GDM1 (cell line): ENCODE data around the gene HELT.

Experiments used
- DNase-seq: peaks from one replicate; lab custom pipeline; 2025; lab: John Stamatoyannopoulos, UW

The HELT gene

GRCh38 chr4:185003596-185004351, 14.5 kb upstream of the HELT start:
- no peak for DNase-seq

DNA sequence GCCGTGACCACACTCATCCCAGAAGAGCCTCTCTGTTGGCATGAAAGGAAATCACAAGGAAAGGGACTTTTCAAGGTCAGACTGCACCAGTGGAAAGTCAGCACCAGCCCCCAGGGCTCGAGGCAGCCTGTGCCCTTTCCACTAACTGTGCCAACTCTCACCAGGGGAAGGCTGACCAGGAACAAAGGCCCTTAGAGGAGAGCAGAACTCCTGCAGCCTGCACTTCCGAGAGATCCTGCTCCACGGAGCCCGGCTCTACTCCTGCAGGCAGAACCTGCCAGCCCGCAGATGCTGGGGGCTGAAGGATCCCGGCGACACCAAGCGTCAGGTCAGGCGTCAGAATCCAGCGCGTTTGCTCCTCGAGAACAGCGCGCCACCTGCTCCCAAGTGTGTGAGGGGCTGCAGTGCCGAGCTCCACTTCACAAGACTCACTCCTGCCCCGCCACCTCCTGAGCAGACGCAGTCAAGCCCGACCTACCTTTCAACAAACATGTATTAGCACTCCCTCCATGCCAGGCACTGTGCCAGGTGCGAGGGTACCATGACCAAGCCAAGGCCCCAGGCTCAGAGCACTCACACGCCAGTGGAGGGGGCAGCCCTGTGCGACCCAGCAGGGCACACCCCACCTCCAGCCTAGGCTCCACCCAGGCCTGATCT, 13.6 kb upstream of the HELT start:
- DNase-seq: no peak

- DNase-seq: peak; percentile 64
Measured at GRCh38 chr4:185005219-185005819, 13.0 kb upstream of the HELT start.

- DNase-seq: peak; percentile 16
Measured at GRCh38 chr4:185011408-185011807, 6.9 kb upstream of the HELT start.

DNA sequence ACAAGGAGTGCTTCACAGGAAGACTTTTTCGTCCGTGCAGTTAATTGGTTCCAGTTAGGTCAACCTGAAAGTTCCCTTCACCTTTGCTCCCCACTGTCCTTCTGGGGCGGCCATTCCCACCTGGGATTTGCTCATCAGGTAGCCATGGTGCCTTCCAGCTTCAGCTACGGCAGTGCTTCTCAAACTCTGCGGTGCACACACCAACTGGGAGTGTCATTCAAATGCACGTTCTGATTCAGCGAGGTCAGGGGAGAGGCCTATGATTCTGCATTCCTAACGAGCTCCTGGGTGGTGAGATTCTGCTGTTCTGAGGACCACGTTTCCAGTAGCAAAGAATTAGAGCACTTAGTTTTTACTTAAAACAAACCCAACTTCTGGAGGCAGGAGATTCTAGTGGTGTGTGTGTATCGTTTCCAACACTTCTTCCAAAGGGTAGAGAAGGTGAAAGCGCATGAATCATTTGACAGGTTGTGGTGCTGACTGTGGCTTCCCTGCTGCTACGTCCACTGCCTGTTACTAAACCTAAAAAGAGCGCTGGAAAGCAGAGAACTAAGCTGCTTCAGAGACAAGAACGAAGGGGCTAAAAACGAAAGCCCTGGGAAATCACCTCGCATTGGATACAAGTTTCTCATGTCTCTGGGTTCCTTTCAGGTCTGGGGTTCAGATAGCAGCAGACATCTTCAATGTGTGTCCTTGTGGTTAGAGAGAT, 4.7 kb upstream of the HELT start:
- DNase-seq: no peak

GRCh38 chr4:185015108-185015507, 3.2 kb upstream of the HELT start:
- no peak for DNase-seq

DNA sequence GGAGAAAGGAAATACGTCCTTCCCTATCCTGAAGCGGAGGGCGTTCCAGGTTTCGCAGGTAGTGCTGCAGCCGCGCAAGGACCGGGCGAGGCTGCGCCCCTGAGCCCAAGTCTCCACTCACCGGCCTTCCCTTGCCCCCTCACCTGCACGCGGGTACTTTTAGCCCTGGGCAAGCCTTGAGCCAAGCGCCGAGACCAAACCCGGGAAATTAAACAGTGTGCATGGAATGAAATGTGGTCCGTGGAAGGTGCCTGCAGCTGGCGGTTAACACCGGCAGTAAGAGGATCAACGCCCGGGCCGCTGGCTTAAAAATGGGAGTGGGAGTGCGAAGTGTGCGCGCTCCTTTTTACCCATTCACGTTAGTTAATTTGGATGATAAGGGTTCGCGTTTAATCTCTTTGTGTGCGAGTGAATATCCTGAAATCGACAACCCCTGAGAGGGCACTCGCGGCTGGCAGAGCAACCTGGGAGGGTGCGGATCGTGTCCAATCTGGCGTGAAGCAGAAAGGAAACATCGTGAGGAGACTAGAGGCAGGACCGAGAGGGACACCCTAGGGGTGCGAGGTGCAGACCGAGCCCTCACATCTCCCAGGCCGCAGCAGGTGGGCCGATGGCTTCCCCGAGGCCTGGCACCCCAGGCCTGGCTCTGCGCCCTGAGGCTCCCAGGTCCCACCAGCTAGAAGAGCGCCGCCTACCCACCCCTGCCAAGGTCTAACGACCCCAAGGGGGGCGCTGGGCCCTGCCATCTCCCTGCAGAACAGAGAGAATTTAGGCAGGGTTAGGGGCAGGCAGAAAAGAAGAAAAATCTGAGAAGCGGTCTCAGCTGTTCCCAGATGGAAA, 2.0 kb upstream of the HELT start:
- no peak for DNase-seq

DNA sequence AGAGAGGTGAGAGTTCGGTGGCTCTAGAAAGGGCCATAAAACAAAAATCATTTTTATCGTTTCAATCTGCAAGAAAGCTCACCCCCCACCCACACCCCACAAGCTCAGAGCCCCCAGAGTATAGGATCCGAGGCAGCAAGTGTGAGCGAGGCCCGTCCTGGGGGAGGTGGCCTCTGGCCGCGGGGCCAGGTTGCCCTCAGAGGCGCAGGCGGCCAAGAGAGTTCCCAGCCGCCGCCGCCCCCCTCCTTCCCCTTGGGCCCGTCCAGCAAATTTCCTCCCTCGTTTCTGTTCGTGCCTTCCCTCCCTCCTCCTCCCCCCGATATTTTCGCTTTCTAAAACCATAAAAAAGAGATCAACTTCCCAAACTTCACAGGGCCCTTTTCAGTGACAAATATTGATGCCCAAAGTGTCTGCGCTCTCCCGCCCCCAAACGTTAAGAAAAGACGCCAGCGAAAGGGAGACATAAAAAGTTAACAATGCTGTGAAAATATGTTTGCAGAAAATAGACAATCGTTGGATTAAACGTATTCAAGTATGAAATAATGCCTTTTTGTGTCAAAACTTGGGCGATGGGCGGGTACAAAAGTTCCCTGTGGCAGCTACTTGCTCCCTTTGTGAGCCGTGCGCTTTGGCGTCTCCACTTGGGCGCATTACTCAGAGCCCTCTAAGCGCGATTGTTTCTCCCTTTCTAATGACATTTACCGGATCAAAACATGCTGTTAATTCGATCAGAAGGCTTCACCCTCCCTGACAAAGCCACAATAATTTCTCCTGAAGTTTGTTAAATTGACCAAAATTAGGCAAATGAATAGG, 1.1 kb upstream of the HELT start:
- no peak for DNase-seq

DNA sequence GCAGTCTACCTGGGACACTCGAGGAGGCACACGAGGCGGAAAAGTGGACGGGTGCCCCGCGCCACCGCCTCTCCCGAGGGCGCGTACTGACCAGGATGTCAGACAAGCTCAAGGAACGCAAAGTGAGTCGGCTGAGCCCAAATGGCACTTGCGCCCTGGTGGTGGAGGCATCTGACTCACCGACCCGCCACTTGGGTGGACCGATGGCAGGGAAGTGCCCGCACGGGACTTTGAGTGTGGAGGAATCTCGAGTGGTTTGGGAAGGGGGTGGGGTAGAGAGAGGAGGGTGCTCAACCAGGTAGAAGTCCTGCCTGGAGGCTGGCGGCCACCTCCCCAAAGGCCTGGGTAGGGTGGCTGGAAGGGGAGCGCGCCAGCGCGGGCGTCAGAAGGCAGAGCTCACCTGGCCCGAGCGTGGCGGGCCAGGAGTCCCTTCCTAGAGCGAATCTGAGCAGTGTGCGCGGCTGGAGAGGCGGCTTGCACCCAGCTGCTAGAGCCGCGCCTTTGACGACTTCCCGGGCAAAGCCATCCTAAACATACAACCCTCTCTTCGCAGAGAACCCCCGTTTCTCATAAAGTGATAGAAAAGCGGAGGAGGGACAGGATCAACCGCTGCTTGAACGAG, 655 bp downstream of the HELT start:
- DNase-seq: no peak

- no peak for DNase-seq
Measured at GRCh38 chr4:185019456-185020292, 1.4 kb downstream of the HELT start.

DNA sequence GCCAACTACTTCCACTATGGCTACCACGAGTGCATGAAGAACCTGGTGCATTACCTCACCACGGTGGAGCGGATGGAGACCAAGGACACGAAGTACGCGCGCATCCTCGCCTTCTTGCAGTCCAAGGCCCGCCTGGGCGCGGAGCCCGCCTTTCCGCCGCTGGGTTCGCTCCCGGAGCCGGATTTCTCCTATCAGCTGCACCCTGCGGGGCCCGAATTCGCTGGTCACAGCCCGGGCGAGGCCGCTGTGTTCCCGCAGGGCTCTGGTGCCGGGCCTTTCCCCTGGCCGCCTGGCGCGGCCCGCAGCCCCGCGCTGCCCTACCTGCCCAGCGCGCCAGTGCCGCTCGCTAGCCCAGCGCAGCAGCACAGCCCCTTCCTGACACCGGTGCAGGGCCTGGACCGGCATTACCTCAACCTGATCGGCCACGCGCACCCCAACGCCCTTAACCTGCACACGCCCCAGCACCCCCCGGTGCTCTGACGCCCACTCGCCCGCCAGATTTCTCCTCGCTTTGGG, 2.1 kb downstream of the HELT start:
- no peak for DNase-seq

- DNase-seq: no peak
Measured at GRCh38 chr4:185020863-185021761, 2.8 kb downstream of the HELT start.

- DNase-seq: no peak
Measured at GRCh38 chr4:185023471-185023870, 5.2 kb downstream of the HELT start.

DNA sequence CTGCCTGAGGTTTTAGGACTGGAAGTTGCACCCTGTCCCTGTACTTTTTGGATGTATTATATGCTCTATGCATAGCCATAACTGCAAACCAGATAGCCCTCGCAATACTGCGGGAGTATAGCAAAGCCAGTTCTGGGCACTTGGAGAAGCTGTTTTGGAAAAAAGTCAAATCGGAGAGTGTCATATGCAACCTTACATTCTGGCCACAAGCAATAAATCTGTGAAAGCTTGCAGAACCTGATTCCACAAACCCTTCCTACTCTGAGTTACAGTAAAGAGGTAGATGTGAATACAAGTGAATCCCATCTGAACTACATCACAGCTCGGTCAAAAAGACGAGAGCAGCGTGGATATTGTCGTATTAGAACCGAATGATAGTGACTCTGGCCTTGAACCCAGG, 10.3 kb downstream of the HELT start:
- no peak for DNase-seq

DNA sequence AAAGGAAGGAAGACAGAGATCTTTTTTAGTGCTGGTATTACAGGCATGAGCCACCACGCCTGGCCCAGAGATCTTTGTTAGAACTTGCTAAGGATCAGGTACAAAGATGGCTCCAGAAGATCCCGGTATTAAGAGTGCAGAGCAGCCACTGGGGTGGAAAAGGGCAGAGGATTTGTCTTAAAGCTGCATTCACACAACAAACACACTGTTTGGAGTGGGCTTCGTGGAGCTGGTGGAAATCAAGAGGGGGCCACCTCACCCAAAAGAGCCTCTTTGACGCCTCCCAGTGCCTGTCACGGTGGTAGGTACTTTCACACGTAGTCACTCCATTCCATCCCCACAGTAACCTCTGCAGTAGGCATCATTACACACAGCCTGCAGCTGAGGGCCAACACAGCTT, 13.3 kb downstream of the HELT start:
- no peak for DNase-seq

DNA sequence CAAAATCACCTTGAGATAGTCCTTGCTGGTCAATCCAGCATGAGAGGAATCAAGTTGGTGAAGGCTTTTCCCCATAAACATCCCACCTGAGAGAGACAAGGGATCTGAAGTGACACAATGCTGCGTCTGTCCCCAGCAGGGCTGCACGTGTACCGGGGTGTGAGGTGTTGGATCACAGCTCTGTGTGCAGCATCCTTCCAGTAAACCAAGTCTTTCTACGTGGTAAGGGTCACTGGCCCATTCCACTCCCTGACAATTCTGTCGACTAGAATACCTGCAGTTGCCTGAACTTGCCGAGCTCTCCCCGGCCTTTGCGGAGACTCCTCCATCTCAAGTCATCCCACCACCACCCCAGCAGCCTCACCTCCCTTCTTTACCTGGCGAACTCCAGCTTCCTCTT, 14.8 kb downstream of the HELT start:
- DNase-seq: no peak

DNA sequence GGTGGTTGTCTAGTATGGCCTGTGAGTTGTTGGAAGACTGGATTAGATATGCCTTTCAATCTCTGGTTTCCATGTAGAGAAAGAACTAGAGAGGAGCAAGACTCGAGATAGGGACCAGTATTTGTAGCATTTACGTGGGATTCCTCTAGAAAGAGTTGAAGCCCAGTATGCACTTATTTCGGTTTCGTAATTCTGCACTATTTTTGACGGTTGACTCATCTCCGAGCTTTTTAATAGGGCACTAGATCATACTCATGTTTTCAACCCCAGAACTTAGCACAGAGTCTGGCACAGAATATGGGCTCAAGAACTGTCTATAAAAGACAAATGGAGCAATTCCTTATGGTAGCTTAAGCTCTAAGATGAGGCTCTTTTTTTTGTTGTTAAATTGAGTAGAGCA, 15.7 kb downstream of the HELT start:
- DNase-seq: no peak

- DNase-seq: no peak
Measured at GRCh38 chr4:185035284-185035683, 17.0 kb downstream of the HELT start.
